Measurements from ENCODE around the gene PTPN13. TPM values are rescaled to one million over a fixed set of nuclear protein-coding genes. Genes with fewer than 3 reads are reported as not detected.

PTPN13 gene
- total RNA-seq, 4 donors from 2014 or later: 86.4 to 113 (median 92.6) TPM

DNA sequence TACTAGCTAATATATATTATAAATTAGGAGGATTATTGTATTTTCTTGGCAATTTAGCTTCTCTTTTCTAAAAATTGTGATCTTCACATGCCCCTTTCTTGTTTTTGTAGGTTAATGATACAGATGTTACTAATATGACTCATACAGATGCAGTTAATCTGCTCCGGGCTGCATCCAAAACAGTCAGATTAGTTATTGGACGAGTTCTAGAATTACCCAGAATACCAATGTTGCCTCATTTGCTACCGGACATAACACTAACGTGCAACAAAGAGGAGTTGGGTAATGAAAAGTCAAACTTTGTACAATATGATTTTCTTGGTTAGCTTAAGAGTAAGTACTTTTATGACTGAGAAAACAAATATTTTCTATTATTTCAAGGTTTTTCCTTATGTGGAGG lies 180.9 kb downstream of the PTPN13 start:
- no peaks in the 10 kb centered on the region for H3K9me3 ChIP-seq
- peaks cover 0 to 83% (median 0%) of the 10 kb centered on the region in 3 donors for H3K36me3 ChIP-seq
- no peaks in the 10 kb centered on the region for H3K27me3 ChIP-seq
- no peaks in the 10 kb centered on the region for H3K4me1 ChIP-seq
- TF ChIP-seq CTCF (IDR thresholded peaks at IDR 0.05) (no peak), POLR2A (IDR thresholded peaks at IDR 0.05) (no peak), EP300 (IDR thresholded peaks at IDR 0.05) (no peak)
- no peak for DNase-seq (ENCODE audit: low spot score in 2 of 2)
- WGBS, 2 donors: 75 to 91% methylated on average over 4 of the region's 4 CpGs
- no peak overlapping the region for H3K4me3 ChIP-seq
- H3K27ac ChIP-seq: no peak overlapping the region

- Histone ChIP-seq H3K9me3 (no peaks in the 10 kb centered on the region), H3K4me3 (no peak overlapping the region), H3K27me3 (no peaks in the 10 kb centered on the region), H3K27ac (no peak overlapping the region), H3K4me1 (peaks cover 0 to 5% (median 0%) of the 10 kb centered on the region in 4 donors), H3K36me3 (peaks cover 0 to 76% (median 0%) of the 10 kb centered on the region in 3 donors)
- TF ChIP-seq EP300 (IDR thresholded peaks at IDR 0.05) (no peak), POLR2A (IDR thresholded peaks at IDR 0.05) (no peak), CTCF (IDR thresholded peaks at IDR 0.05) (no peak)
- 91 to 93% methylated on average over 4 of the region's 4 CpGs for WGBS, 2 donors
- DNase-seq (ENCODE audit: low spot score in 2 of 2): no peak
Observed at GRCh38 chr4:86778175-86778574, 184.1 kb downstream of the PTPN13 start.

- no peaks in the 10 kb centered on the region for H3K9me3 ChIP-seq
- TF ChIP-seq EP300 (IDR thresholded peaks at IDR 0.05): no peak
- no peak for TF ChIP-seq CTCF (IDR thresholded peaks at IDR 0.05)
- TF ChIP-seq POLR2A (IDR thresholded peaks at IDR 0.05): no peak
- peaks cover 0 to 69% (median 5%) of the 10 kb centered on the region in 3 donors for H3K36me3 ChIP-seq
- 68 to 89% methylated on average over 2 of the region's 2 CpGs for WGBS, 2 donors
- H3K4me3 ChIP-seq: no peak overlapping the region
- H3K27ac ChIP-seq: no peak overlapping the region
- no peaks in the 10 kb centered on the region for H3K27me3 ChIP-seq
- no peak for DNase-seq (ENCODE audit: low spot score in 2 of 2)
- no peaks in the 10 kb centered on the region for H3K4me1 ChIP-seq
Observed at GRCh38 chr4:86788826-86789225, 194.7 kb downstream of the PTPN13 start.

GRCh38 chr4:86791126-86791525 lies 197.0 kb downstream of the PTPN13 start:
- no peaks in the 10 kb centered on the region for H3K4me1 ChIP-seq
- TF ChIP-seq EP300 (IDR thresholded peaks at IDR 0.05) (no peak), CTCF (IDR thresholded peaks at IDR 0.05) (no peak), POLR2A (IDR thresholded peaks at IDR 0.05) (no peak)
- 95 to 96% methylated on average over 8 of the region's 8 CpGs for WGBS, 2 donors
- H3K36me3 ChIP-seq: peaks cover 0 to 56% (median 5%) of the 10 kb centered on the region in 3 donors
- no peak for DNase-seq (ENCODE audit: low spot score in 2 of 2)
- no peak overlapping the region for H3K27ac ChIP-seq
- no peaks in the 10 kb centered on the region for H3K27me3 ChIP-seq
- no peak overlapping the region for H3K4me3 ChIP-seq
- no peaks in the 10 kb centered on the region for H3K9me3 ChIP-seq

DNA sequence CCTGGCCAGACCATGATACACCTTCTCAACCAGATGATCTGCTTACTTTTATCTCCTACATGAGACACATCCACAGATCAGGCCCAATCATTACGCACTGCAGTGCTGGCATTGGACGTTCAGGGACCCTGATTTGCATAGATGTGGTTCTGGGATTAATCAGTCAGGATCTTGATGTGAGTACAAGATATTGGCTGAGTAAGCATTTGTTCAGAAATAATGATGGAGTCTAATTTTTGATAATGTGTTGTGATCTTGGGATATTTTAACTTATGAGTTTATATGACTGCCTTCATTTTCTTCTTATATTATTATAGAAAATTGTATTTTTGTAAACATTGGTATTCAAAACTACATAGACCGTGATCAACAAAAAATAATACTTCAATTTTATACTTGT lies 215.7 kb downstream of the PTPN13 start:
- Histone ChIP-seq H3K4me3 (no peak overlapping the region), H3K36me3 (peaks cover 0 to 93% (median 0%) of the 10 kb centered on the region in 3 donors), H3K4me1 (no peaks in the 10 kb centered on the region), H3K27ac (no peak overlapping the region), H3K9me3 (no peaks in the 10 kb centered on the region), H3K27me3 (no peaks in the 10 kb centered on the region)
- 89 to 93% methylated on average over 3 of the region's 3 CpGs for WGBS, 2 donors
- TF ChIP-seq EP300 (IDR thresholded peaks at IDR 0.05) (no peak), CTCF (IDR thresholded peaks at IDR 0.05) (no peak), POLR2A (IDR thresholded peaks at IDR 0.05) (no peak)
- DNase-seq (ENCODE audit: low spot score in 2 of 2): no peak
